Measurements from ENCODE around the gene MDM2.
"Not testable (repeated sequence)": the region's sequence is repeated elsewhere in the genome, so short reads cannot be mapped to it uniquely, and the experiment has no call there.

Gene MDM2

GRCh38 chr12:68828672-68829068 is 20.7 kb downstream of the MDM2 start:
- no peak for DNase-seq

GRCh38 chr12:68831272-68831671 is 23.3 kb downstream of the MDM2 start:
- DNase-seq: no peak

GRCh38 chr12:68831751-68832503 is 23.9 kb downstream of the MDM2 start:
- DNase-seq: no peak

- no peak for DNase-seq
Observed at GRCh38 chr12:68832504-68832867, 24.5 kb downstream of the MDM2 start.

- DNase-seq: no peak
Observed at GRCh38 chr12:68833508-68833907, 25.5 kb downstream of the MDM2 start.

- DNase-seq: no peak
Observed at GRCh38 chr12:68835333-68835908, 27.4 kb downstream of the MDM2 start.

- DNase-seq: no peak
Observed at GRCh38 chr12:68837215-68837614, 29.2 kb downstream of the MDM2 start.

GRCh38 chr12:68838046-68838886 is 30.3 kb downstream of the MDM2 start:
- DNase-seq: no peak

- no peak for DNase-seq
Observed at GRCh38 chr12:68839183-68840147, 31.5 kb downstream of the MDM2 start.

GRCh38 chr12:68841175-68841574 is 33.2 kb downstream of the MDM2 start:
- not testable (repeated sequence) for DNase-seq

GRCh38 chr12:68841717-68842116 is 33.7 kb downstream of the MDM2 start:
- DNase-seq: no peak

- DNase-seq: no peak
Observed at GRCh38 chr12:68842123-68842522, 34.1 kb downstream of the MDM2 start.

- no peak for DNase-seq
Observed at GRCh38 chr12:68842784-68843567, 35.0 kb downstream of the MDM2 start.

GRCh38 chr12:68844318-68844745 is 36.4 kb downstream of the MDM2 start:
- no peak for DNase-seq

- no peak for DNase-seq
Observed at GRCh38 chr12:68844788-68845695, 37.1 kb downstream of the MDM2 start.

GRCh38 chr12:68846811-68847210 is 38.8 kb downstream of the MDM2 start:
- DNase-seq: no peak

GRCh38 chr12:68850390-68850789 is 42.4 kb downstream of the MDM2 start:
- DNase-seq: no peak

- no peak for DNase-seq
Observed at GRCh38 chr12:68851592-68852306, 43.8 kb downstream of the MDM2 start.

- DNase-seq: no peak
Observed at GRCh38 chr12:68853396-68854077, 45.6 kb downstream of the MDM2 start.
